ENCODE measurements around the gene AP5Z1.

AP5Z1 gene

GRCh38 chr7:4840079-4840501 lies 64.7 kb downstream of the AP5Z1 start:
- peak; percentile 80 for DNase-seq (ENCODE audit: low spot score)
